NCI-H1417 (cell line): ENCODE measurements around the gene CILP2.

Experiments
- DNase-seq, 3 experiments: peaks; one replicate each; lab custom pipeline; 2025; lab: John Stamatoyannopoulos, UW

Gene CILP2, protein sequence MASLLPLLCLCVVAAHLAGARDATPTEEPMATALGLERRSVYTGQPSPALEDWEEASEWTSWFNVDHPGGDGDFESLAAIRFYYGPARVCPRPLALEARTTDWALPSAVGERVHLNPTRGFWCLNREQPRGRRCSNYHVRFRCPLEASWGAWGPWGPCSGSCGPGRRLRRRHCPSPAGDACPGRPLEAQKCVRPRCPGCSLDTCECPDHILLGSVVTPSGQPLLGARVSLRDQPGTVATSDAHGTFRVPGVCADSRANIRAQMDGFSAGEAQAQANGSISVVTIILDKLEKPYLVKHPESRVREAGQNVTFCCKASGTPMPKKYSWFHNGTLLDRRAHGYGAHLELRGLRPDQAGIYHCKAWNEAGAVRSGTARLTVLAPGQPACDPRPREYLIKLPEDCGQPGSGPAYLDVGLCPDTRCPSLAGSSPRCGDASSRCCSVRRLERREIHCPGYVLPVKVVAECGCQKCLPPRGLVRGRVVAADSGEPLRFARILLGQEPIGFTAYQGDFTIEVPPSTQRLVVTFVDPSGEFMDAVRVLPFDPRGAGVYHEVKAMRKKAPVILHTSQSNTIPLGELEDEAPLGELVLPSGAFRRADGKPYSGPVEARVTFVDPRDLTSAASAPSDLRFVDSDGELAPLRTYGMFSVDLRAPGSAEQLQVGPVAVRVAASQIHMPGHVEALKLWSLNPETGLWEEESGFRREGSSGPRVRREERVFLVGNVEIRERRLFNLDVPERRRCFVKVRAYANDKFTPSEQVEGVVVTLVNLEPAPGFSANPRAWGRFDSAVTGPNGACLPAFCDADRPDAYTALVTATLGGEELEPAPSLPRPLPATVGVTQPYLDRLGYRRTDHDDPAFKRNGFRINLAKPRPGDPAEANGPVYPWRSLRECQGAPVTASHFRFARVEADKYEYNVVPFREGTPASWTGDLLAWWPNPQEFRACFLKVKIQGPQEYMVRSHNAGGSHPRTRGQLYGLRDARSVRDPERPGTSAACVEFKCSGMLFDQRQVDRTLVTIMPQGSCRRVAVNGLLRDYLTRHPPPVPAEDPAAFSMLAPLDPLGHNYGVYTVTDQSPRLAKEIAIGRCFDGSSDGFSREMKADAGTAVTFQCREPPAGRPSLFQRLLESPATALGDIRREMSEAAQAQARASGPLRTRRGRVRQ

DNA sequence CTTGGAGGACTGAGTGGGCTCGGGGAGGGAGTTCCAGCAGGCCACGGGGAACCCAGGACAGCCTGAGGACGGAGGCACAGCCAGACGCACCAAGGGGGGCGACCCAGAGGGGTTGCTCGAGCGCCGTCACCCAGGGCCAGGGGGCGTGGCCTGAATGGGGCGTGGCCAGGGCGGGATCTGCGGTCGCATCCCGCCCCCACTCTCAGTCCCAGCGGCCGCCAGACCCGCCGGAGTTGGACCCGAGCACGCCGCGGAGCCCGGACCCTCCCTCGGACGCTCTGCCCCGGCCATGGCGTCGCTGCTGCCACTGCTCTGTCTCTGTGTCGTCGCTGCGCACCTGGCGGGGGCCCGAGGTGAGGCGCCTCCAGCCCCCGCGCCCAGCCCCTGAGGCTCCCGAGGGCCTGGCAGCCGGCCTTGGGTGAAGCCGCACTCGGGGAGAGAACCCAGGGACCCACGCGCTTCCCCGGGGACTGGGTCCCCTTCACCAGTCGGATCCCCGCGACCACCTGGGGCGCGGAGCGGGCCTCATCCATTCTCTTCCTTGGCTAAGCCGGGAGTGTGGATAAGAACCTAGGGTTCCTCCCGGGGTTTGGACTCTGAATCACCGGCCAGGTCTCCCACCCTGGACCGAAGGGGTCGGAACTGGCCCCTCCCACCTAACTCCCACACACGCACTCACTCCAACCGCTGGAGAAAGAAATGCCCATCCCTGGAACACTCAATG, at the start of gene CILP2:
Gene CILP2, plus strand, starts transcription at position 205 of the 724 bp plus-strand sequence. Its CDS starts 85 bp downstream, at position 290.
- DNase-seq: peak in 2 of 3 experiments; percentile 55 to 60

DNA sequence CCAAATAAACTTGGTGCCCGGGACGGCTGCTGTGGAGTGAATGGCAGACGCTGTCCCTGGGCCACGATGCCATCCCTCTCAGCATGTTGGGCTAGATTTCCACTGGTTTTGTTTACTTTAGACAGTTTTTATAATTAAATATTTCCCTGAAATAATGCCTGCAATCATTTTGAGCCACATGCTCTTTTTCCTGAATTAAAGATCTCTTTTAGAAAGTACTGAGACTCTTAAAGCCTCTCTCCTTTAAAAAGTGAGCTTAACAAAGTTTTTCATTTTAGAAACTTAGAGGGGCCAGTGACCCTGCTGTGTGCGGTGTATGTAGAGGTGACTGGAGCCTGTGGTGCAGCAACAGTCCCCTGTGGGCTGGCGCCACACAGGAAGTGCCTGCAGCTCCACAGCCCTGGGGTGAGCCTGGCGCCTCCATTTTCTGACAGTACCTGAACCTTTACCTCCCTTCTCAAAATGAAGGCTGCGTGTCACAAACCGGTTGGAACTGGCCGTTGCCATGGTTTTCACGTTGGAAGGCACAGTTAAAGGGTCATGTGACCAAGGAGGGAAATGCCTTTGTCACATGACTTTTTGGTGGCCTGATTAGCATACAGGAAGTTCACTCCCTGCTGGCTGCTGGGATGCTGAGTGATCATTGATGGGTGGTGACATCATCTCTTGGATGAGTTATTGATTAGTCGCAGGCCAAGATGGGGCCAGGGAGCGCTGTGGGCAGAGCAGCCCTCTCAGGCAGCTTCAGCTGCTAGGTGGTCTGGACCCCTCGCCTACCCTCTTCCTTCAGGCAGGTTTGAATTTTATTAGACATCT, 49.0 kb upstream of the CILP2 start:
- DNase-seq: peak in 2 of 3 experiments; percentile 77 to 89

DNA sequence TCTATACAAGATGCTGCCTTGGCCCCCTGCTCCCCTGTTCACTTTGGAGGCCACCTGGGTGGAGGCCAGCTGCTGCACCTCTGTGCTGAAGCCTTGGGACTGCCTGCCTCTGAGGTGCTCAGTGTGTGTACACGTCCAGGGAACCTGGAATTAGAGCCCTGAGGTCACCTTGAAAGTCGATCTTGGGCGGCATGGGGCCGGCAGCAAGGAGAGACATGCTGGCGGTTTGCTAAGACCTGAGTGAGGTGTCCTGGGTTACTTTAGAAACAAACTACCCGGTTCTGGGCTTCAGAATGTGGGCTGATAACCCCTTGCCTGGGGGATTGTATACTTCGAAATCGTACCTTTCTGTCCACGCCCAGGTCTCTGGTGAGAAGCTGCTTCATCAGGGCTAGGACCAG, 48.3 kb upstream of the CILP2 start:
- peak in 1 of 3 experiments; percentile 11 for DNase-seq

DNA sequence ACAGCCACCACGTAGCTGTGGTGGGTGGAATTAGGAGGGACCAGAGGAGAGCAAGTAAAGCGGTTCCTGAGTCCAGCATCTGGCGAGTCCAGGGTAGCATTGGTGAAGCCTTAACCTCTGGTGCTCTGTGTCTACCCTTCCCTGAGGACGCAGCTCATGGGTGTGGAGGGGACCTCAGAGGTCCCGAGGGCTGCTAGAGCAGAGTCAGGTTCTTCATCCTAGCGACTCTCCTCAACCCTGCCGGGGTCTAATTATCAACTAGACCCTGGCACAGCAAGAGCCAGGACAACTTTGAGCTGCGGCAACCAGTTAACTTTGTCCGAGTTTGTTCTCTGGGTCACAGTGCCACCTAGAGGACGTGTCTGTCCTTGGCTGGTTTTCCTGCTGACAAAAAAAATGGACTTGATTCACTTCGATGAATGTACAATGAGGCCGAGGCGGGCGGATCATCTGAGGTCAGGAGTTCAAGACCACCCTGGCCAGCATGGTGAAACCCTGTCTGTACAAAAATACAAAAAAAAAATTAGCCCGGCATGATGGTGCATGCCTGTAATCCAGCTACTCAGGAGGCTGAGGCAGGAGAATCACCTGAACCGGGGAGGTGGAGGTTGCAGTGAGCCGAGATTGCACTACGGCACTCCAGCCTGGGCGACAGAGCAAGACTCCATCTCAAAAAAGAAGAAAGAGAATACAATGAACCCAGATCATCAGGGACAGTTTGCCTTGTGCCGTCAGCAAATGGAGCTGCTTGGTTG, 47.7 kb upstream of the CILP2 start:
- peak; percentile 54 to 85 (median 60) for DNase-seq

DNA sequence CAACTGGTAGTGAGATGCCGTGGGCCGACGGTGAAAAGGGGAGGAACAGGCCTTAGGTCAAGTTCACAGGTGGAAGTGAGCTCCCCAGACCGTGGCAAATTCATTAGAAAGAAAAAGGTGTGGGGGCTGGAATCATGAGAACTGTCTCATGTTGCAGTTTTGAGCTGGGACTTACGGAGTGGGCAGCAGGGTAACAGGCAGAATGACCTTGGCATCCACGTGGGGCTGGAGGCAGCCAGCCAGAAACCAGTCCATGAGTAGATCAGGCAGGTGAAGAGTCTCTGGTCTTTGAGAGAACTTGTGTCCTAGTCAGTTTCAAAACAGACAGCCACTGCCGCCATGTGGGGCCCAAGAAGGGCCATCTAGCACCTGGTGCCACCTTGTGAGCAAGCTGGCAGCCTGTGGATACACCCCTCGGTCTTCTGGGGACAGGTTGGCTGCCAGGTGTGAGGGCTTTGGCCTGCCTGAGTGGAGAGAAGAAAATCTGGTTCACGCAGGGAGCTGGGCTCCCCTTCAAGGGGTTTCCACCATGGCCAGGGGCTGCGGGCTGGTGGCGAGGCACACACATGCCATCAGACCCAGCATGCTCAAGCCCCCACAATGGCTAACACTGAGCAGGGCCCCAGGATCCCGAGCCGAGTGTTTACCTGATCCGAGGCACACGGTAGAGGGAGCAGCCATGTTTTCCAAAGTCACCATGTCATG, 46.6 kb upstream of the CILP2 start:
- no peak for DNase-seq

DNA sequence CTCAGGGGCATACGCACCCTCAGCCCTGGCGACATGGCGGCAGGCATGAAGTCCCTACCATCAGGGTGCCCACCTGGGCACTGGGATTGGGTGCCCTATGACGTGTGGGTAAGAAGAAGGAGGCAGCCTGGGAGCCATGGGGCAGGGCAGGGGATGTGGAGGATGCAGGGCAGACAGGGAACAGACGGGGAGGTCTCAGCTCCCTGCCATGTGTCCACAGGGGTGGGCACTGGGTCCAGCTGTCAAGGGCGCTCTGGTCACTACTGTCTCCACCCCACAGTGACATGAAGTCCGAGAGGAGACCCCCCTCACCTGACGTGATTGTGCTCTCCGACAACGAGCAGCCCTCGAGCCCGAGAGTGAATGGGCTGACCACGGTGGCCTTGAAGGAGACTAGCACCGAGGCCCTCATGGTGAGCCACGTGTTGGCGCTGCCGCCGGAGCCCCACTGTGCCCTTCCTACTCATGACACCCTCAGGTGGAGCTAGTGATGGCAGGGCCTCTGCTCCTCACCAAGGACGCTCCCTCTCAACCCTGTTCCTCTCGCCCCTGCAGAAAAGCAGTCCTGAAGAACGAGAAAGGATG, 45.9 kb upstream of the CILP2 start:
- DNase-seq: no peak

DNA sequence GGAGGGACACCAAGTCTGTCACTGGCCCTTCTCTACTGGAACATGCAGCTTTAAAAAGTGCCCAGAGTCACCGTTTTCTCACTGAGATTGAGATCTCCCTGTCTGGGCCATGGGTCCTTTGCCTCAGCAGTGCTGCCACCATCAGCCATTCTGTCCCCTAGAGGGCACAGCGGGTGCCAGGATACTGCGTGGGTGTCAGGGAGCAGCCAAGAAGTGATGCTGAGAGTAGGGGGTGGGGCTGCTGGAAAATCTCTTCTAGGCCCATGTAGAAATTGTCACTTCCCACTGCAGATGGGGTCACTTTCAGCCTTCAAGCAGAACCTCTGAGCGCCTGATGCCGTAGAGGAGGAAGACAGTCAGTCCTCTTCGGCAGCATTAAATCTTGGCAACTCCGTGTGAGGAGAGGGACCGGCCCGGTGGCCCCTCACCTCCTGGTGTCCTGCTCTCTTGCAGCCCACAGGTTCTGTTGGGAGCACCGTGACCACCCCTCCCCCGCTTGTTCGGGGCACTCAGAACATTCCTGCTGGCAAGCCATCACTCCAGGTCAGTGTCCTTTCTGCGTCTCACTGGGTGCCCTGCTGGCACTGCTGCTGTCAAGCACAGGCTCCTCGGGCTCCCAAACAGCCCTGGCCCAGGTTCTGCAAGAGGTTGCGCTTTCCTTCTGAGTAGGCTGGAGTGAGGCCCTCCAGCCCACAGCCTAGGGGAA, 44.1 kb upstream of the CILP2 start:
- no peak for DNase-seq

DNA sequence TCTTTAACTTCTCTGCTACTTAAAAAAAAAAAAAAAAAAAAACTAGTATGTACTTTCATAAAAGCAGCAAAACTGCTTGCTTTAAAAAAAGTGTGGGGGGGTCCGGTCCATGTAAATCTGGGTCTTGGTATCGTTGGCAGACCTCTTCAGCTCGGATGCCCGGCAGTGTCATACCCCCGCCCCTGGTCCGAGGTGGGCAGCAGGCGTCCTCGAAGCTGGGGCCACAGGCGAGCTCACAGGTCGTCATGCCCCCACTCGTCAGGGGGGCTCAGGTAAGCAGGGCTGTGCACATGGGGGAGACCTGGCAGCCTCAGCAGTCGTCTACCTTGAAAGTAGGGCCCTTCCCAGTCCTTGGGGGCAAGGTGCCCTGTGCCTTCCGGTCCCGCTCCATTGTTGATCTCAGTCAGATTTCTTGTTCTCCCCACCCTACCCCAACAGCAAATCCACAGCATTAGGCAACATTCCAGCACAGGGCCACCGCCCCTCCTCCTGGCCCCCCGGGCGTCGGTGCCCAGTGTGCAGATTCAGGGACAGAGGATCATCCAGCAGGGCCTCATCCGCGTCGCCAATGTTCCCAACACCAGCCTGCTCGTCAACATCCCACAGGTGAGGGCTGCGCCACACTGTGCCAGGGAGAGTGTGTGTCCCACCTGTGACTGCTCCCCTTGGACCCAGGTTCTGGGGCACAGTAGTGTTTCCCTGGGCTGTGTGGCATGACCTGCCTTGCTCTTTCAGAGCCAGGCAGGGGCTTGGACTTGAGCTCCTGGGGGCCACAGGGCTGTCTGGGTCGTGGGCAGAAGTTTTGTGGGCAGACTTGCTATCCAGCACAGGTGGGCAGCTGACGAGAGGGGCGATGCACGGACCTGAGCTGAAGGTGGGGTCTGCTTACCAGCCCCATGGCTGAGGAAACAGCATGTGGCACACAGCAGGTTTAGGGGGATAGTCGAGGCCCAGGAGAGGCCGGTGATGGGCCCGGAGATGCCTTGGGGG, 42.2 kb upstream of the CILP2 start:
- no peak for DNase-seq

DNA sequence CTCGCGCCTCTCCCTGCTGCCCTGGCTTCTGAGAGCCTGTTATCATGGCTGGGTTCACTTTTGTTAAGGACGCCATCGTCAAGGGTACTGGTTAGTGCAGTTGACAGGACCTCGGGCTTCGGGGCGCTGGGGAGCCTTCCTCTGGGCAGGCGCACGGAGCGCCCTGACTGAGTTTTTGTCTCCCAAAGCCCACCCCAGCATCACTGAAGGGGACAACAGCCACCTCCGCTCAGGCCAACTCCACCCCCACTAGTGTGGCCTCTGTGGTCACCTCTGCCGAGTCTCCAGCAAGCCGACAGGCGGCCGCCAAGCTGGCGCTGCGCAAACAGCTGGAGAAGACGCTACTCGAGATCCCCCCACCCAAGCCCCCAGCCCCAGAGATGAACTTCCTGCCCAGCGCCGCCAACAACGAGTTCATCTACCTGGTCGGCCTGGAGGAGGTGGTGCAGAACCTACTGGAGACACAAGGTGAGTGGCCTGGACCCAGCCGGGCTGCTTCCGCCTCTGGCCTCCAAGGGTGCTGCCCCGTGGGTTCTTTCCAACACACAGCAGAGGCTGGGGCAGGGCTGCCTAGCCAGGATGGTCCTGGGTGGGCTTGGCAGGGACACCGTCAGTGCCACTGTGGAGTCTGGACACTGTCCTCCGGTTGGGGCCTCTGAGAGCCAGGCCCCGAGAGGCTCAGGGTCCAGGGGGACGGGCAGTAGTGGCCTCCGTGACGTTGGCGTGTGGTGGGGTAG, 39.6 kb upstream of the CILP2 start:
- DNase-seq: no peak

DNA sequence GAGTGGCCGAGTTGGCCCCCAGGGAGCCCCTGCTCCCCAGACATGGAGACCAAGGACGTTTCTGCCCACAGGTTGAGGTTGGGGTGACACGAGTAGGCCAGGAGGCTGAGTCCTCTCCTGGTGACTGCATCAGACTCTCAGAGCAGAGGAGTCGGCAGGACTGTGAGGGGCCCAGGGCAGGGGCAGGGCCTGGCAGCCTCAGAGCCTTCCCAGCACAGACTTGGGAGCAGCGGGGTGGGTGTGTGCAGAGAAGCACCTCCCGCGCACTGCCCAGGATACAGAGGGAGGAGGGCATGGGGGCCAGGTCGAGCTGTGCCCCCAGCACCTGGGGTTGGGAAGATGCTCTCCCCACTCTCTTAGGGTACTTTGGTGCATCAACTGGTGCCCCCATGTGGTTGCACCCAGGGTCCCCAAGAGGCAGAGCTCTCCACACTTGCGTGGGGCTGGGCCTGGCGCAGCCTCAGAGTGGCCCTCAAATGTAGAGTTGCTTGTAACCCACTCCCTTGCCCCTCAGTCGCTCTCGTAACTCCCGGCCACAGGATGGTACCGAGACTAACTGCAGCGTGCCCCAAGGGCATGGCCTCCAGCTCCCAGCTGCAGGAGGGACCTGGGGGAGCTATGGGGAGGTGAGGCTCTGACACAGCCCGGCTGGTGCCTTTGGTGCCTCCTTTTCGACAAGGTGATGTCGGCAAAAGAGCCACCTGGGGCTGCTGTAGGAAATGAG, 38.6 kb upstream of the CILP2 start:
- DNase-seq: no peak

DNA sequence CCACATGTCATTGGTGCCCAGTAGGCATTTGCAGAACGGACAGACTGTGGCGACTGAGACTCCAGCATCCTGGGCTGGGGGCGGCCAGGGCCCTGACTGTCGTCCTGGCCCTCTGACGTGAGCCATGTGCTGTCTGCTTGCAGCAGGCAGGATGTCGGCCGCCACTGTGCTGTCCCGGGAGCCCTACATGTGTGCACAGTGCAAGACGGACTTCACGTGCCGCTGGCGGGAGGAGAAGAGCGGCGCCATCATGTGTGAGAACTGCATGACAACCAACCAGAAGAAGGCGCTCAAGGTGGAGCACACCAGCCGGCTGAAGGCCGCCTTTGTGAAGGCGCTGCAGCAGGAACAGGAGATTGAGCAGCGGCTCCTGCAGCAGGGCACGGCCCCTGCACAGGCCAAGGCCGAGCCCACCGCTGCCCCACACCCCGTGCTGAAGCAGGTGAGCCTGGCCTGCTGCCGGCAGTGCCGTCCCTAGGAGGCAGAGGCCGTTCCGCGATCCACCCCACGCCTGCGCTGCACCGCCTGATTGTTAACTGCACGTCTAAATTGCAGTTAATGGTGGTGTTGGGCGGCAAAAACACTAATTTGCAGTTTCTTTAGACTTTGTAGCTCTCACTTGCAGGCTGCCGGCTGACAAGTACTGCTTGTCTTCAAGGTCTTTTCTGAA, 37.0 kb upstream of the CILP2 start:
- no peak for DNase-seq

DNA sequence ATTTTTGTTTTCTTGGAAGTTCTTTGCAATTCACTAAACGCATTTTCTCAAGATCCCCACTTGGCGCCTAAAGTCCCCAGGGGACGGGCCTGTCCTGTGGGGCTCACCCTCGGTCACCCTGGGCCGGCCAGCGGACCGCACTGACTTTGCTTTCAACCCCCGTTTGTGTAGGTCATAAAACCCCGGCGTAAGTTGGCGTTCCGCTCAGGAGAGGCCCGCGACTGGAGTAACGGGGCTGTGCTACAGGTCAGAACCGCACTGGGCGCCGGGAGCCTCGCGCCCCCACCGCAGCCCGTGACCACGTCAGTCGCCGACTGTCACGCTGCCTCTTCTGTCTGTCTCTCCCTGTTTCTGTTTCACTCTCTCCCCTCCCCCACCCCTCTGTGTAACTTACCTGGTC, 36.3 kb upstream of the CILP2 start:
- DNase-seq: no peak

DNA sequence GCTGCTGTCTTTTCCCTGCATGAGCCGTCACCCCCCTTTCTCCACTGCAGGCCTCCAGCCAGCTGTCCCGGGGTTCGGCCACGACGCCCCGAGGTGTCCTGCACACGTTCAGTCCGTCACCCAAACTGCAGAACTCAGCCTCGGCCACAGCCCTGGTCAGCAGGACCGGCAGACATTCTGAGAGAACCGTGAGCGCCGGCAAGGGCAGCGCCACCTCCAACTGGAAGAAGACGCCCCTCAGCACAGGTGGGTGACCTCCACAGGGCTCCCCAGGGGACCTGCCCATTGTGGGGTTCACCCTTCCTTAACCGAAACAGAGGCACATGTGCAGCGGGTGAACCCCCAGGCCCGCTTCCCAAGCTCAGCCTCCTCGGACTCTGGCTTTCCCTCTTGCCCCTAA, 35.8 kb upstream of the CILP2 start:
- DNase-seq: no peak

DNA sequence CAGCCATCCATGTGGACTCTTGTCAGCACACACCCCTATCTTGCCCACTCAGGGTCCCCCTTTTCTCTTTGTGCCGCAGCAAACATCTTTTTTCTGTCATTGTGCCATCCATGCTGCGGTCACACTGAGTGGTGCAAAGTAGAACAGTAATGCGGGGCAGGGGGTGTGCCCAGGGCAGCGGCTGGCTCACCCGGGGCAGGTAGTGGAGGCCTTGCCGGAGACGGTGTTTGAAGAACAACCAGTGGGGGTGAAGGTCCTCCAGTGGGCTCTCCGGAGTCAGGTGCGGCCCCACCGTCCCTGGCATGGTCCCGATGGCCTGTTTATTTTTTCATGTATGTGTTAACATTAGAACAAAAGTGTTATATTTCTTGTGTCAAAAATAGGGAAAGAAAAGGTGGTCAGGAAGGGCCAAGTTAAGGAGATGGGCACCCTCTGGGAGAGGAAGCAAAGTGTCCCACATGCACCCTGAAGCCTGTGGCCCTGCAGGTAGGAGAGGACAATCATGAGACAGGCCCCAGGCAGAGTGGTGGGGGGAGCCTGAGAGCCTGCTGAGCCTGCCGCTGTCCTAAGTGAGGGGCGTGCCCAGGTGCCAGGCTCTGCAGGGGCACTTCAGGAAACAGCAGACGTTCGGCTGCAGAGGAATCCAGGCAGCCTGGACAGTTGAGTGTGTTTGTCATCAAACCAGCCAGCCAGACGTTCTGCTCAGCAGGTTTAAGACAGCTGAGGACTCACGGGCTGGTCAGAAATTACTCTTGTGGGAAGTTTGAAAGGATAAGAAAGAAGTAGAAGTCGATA, 35.1 kb upstream of the CILP2 start:
- DNase-seq: no peak
